HG02610 (cell line): ENCODE data around the gene GLIPR1.
"Not testable (repeated sequence)": the region's sequence is repeated elsewhere in the genome, so short reads cannot be mapped to it uniquely, and the experiment has no call there.

Experiments
- ATAC-seq: cut with Tn5 transposase; IDR thresholded peaks from one replicate; pipeline ENCODE4 v1.9.1; 2021; ENCODE audit warnings: mild to moderate bottlenecking, moderate library complexity; ENCODE audit not compliant: unreplicated experiment

GLIPR1 gene

DNA sequence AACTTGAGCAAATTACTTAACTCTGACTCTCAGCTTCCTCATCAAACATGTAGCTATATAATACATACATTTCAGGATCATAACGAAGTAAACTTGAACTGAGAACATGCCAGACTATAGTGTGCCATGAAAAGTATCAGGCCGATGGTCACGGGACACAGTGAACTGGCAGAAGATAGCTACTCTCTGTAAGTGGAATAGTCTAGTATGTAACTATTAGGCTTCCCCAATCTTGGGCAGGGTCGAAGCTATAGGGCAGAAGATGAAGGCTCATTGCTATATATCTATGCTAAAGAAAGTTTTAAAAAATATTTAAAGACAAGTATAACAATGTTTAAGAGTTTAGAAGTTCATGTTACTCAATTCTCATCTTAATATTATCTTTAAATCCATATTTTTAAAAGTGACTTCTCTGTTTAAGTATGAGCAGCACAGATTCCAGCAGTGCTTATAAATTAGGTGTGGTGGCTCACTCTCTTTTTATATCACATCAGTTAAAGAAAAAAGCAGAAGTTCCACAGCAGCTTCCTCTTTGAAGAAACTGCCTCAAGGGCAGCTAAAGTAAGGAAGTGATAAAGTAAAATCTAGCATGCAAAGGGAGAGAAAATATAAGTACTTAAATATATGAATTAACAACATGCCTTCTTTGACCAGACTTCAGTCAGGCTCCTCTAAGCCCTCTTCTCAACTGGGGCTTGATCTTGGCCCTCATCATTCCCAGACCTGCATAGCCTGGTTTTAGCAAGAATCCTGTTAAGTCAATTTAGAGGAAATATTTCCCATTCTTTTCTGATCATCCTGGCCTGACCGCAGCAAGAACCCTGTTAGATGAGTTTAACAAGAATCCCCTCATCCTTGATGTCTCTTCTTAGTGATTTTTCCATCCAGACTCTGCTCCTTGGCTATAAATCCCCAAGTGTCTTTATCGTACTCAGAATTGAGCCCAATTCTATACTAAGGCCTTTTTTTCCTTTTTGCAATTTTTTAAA, 8.4 kb upstream of the GLIPR1 start:
- peak; percentile 63 for ATAC-seq

GRCh38 chr12:75474116-75474515, 6.4 kb upstream of the GLIPR1 start:
- ATAC-seq = no peak

GRCh38 chr12:75476071-75476470, 4.5 kb upstream of the GLIPR1 start:
- ATAC-seq = no peak

DNA sequence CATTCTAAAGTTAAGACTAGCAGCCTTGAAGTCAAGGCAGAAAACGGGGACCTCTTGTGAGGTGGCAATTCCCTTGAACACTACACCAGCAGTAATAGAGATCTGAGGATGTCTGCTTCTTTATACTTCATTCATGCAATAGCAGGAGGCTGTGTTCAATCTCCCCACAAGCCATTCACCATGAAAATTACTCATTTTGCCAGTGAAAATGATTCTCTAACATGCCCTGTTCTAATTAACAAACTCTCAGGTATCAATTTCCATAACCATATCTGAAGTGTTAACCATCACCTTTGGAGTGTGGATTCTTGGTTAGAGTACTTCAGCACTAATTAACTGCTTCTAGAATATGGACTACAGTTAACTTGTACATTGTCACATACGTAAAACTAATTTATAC, 3.4 kb upstream of the GLIPR1 start:
- no peak for ATAC-seq

- ATAC-seq = peak; percentile 43
Measured at GRCh38 chr12:75478116-75478794, 2.3 kb upstream of the GLIPR1 start.

DNA sequence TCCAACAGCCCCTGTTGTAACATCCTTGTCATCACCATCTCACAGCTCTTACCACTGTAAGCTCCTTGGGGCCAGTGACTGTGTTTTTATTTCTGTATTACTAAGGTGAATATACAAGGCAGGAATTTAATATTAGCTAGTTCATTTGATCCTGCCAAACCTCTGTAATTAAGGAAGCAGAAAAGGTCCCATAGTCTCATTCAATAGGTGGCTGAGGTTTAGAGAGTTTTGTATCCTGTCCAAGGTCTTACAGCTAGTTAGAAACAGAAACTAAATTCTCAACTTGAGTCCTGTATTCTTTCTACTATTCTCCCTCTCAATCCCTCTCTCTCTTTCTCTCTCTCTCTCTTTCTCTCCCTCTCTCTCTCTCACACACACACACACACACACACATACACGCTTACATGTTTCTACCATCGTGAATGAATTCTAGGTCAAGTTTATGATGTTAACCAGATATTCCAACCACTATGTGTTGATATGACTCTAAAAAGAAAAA, 543 bp upstream of the GLIPR1 start:
- ATAC-seq = peak; percentile 28

DNA sequence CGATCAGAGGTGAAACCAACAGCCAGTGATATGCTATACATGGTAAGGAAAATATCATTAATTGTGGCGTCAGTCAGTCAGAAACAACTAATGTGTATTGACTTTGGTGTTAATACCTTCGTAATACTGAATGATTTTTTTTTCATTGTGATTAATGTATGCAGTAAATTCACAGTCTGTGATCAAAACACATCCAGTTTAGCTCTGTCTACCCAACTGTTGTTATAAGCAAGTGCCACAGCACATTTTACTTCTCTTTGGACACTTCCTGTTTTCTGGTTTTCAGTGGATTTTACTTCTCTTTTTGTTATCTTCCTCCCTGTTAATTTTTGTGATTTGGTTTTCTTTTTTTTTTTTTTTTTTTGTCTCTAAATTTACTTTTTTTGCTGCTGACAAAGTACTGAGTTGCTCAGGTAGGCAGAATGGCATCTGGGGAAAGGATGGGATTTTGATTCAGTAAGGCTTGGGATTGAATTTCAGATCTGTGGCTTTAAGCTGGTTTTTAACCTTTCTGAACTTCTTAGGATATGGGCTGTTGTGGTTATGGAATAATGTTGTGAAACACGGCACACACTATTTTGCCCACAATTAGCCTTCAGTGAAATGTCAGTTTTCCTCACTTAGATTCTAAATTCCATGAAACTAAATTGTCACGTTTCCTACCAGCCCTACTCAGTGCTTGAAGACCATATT, 604 bp downstream of the GLIPR1 start:
- ATAC-seq = peak; percentile 3

GRCh38 chr12:75481774-75482173, 1.2 kb downstream of the GLIPR1 start:
- no peak for ATAC-seq

DNA sequence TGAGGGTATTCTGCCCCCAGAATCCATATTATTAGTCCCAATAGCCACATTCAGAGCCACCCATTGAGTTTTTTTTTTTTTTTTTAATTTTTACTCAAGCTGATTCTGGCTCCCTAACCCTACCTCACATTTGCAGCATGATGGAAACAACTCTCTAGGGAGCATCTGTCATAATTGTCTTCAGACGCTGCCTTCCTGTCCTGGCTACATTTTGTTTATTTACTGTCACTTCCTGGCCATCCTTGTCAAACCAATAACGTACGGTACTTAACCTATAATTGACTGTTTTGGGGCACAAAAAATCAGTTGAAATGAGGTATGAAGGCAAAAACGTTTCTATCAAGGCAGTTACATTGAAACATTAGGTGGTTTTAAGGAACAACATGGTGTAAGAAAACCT, 2.1 kb downstream of the GLIPR1 start:
- ATAC-seq = no peak

- no peak for ATAC-seq
Measured at GRCh38 chr12:75483431-75483830, 2.9 kb downstream of the GLIPR1 start.

- ATAC-seq = not testable (repeated sequence)
Measured at GRCh38 chr12:75484450-75484849, 3.9 kb downstream of the GLIPR1 start.

- no peak for ATAC-seq
Measured at GRCh38 chr12:75487308-75487707, 6.8 kb downstream of the GLIPR1 start.

DNA sequence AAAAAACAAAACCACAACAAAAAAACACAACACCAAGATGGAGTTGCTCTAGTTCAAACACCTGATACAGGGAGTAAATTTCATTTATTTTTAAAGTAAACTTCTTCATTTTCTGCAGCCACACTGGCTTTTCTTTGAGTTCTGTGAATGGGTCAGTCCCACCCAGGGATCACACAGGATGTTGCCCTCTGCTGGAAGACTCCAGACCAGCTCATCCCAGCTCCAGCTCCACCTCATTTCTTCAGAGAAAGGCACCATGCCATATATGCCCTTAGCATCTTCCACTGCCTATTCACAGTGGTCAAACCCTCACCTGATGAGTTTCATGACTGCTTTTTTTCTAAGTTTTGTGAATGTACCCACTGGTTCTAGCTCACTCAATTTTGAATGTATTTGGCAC, 8.0 kb downstream of the GLIPR1 start:
- no peak for ATAC-seq

DNA sequence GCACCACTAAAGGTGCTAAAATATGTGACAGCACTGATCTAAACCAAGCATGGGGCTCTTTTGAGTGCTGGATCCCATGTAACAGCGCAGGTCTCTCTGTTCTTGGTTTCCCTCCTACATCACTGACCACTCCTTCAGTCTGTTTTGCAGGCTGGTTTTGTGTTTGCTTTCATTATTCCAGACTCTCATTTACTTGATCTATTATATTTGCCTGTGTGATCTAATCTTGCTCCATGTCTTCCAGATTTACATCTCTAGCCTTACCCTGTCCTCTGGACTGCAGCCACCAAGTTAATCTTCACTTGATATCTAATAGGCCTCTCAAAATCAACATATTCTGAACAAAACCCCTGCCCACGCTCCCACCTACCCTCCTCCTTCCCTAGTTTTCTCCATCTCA, 8.6 kb downstream of the GLIPR1 start:
- peak; percentile 16 for ATAC-seq

DNA sequence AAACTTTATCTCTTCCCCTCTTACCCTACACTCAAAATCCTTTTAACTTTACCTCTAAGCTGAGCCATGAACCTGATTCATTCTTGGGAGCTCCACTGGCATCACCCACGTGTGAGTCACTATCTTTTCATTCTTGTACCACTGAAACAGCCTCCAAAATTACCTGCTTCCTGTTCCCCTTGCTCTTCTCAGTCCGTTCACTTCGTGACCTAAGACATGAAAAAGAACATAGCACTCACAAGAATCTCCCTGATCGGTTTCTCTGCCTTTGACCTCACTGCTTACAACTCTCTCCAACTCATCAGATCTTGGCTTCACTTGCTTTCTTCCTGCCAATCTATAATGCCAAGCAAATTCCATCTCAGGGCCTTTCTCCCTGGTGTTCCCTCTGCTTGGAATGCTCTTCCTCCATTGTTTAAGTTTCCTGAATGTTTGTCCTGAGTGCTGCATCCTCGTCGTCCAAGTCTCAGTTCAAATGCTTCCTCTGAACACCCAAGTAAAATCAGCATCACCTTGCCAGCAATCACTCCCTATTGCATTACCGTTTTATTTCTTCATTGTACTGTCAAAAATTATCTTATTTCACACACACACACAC, 9.2 kb downstream of the GLIPR1 start:
- ATAC-seq = peak; percentile 79

- ATAC-seq = no peak
Measured at GRCh38 chr12:75491169-75491568, 10.6 kb downstream of the GLIPR1 start.

GRCh38 chr12:75503459-75503858, 22.9 kb downstream of the GLIPR1 start:
- ATAC-seq = no peak

- no peak for ATAC-seq
Measured at GRCh38 chr12:75503866-75504265, 23.3 kb downstream of the GLIPR1 start.

- ATAC-seq = no peak
Measured at GRCh38 chr12:75505706-75506312, 25.3 kb downstream of the GLIPR1 start.

DNA sequence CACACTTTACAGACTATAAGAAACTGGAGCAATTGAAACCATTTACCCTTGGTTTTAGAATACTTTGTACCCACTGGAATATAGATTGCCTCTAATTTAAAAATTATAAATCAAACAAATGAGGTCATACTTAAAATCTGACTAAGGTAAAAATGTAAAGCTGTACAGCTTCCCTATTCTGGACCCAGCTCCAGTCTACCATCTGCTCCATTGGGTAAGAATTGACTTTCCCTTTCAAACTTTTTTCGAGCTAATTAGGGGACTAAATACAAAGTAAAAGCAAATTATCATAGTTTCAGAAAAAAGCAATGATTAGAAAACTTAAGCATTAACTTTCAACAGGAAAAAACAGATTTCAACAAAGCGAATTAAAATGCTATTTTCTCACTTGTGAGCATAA, 26.5 kb downstream of the GLIPR1 start:
- no peak for ATAC-seq
